Forelimb muscle (tissue), 1 donor: ENCODE measurements around the gene IGSF9. TPM values are rescaled to one million over a fixed set of nuclear protein-coding genes. Genes with fewer than 3 reads are reported as not detected.

Experiments
- DNase-seq: peaks from one replicate; pipeline ENCODE4 v3.0.0-alpha.2; 2013; ENCODE audit warnings: low read depth
- polyA plus RNA-seq: library from polyadenylated mRNA; unstranded; fragments of 120-200 nt; gene quantifications from one replicate; pipeline ENCODE4 v1.2.1, GENCODE V29; 2013; ENCODE audit not compliant: insufficient read length

Gene IGSF9
- polyA plus RNA-seq, 1 donor = 0.28 TPM

GRCh38 chr1:159972443-159973205 lies 27.2 kb upstream of the IGSF9 start:
- DNase-seq = no peak

DNA sequence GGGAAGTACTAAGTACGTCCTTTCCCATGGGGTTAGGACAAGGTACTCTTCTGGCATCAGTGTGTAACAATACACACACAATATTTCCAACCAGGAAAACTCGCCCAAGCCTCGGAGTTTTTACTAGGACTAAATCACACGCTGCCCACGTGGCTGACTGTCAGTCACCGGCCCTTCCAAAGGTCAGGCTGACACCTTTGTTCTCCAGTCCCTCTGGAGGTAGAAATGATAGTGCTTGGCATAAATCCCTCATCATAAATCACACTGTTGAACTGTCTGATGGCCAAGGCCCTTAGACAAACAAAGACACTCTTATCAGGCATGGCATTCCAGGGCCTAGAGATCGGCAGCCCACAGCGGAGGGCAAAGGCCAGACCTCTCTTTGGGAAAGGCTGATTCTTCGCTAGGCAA lies 25.5 kb upstream of the IGSF9 start:
- no peak for DNase-seq

DNA sequence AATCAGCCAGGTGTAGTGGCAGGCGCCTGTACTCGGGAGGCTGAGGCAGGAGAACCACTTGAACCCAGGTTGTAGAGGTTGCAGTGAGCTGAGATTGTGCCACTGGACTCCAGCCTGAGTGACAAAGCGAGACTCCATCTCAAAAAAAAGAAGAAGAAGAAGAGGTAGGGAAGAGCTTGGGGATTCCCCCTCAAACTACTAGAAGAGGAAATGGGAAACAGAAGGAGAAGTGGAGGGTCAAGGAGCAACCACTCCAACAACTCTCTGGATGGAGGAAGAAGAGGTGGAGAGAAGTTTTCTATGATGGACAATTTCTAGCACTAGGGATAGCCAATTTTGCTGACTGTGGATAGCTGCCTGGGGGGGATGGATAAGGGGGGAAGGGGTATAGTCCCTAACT lies 23.5 kb upstream of the IGSF9 start:
- DNase-seq = no peak

DNA sequence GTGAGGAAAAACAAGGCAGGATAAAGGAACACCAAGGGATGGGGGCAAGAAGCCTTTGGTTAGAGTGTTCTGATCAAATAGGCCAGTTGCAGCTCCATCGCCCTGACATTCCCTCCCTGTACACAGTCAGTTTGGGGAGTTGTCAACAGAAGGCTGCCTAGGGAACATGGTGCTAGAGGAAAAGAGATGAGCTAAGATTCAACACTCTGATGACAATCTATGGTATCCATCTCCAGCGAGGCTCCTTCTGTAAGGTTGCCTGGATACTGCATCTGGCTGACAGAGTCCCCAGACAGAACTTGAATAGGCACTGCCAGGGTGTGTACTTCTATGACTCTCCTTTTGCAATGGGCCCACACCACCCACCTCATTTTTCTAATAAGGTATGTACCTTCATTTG lies 19.9 kb upstream of the IGSF9 start:
- no peak for DNase-seq

DNA sequence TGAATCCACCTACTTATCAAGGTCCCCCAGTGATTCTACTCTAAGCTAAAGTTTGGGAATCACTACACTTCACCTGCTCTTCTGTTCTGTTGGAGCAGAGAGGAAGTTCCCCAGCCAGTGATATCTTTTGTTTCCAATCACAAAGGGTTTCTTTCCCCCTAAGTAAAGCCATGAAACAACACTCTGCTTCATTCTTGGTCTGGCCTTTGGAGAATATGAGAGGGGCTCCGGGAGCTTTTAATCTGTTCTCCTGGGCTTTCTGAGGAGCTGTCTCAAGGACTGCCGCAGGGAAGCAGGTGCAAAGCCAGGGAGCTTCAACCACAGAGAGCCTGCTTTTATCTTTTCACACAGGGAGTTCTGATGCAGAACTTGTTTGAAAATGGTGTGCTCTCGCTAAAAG lies 18.7 kb upstream of the IGSF9 start:
- DNase-seq = no peak

DNA sequence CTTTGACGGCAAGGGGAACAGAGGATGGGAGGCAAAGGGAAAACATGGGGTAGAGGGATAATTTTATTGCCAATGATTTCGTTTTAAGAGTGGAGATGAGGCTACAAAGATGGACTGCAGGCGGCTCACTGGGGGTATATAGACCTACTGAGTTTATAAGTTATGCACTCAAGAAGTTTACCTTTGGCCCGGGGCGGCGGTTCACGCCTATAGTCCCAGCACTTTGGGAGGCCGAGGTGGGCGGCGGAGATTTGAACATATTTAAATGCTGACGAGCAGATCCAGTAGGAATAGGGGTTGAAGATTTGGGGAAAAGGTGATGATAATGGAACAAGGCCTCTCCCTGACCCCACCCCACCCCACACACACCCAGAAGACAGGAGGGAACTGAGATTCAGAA lies 16.8 kb upstream of the IGSF9 start:
- DNase-seq = no peak

DNA sequence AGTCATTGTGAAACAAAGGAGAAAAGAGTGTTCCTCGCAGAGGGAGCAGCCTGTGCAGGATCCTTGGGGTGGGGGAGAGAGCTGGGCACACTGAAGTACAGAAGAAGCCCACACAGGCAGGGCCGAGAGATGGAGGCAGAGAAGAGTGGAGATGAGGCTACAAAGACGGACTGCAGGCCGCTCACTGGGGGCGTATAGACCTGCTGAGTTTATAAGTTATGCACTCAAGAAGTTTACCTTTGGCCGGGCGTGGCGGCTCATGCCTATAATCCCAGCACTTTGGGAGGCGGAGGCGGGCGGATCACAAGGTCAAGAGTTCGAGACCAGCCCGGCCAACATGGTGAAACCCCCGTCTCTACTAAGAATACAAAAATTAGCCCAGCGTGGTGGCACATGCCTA lies 16.2 kb upstream of the IGSF9 start:
- no peak for DNase-seq

DNA sequence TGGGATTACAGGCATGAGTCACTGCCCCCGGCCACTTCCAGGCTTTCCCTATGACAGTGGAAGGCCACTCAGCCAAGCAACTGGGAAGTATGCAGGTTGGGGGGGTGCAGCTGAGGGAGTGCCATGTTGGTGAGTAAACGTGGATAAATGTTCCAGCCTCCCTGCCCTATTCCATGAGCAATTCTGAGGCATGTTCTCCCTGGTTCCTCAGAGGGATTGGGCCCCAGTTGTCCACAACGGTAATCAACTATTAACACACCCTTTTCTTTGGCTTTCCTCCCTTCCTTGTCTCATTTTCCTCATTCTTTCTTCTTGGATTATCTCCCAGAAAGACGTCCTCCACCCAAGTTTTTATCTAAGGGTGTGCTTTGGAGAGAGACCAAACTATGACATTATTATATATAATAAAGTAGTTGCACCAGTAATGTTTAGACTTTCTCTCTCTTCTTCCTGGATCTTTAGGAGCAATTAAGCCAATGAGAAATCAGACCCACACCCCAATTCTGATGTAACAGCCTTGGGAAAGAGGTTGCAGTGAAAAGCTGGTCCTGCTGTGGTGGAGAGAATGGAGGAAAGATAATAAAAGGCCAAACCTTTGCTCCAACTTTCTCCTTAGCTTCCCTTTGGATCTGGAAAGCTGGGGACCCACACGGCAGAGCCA lies 15.4 kb upstream of the IGSF9 start:
- peak; percentile 76 for DNase-seq

DNA sequence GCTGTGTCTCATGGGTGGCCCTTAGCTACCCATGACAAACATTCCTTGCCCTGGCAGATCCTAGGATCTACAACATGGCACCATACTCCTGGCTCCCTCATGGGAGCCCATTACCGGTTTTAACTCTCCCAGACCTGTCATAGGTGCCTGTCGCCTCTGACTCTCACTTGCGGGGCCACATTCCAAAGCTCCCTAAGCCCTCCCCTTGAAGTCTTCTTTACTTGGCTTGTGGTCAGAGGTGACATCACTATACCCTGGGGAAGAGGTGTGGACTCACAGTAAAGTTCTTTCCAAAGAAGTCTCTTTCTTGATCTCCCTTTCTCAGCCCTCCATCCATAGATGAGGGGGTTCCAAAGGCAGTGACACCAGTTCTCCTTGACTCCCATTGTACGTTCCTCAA lies 14.0 kb upstream of the IGSF9 start:
- DNase-seq = no peak

DNA sequence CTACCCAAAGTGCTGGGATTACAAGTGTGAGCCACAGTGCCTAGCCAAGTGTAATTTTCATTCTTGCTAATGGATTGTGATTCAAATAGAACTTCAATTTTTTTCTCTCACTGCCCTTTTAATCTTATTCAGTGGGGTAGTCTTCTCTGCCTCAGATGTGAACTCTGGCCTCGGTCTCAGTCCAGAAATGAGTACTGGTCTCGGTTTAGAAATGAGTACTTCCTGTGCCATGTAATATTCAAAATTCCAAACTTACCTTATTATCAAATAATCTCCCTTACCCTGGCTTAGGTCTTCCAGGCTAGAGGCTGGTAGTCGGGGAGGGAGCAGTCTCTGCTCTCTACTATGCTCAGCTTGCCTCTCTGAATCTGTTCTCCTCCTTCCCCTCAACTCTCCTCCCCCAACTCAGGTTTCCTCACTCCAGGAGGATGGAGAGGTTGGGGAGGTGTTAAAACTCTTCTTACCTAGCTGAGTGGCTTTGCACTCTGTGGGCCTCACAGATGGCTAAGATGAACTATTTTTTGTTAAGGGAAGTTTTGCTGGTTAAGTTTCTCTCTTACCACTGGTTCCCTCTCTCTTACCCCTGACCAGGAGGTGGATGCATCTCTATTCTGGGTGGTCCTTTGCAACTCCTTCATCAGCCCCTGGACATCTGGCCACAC lies 13.4 kb upstream of the IGSF9 start:
- no peak for DNase-seq

DNA sequence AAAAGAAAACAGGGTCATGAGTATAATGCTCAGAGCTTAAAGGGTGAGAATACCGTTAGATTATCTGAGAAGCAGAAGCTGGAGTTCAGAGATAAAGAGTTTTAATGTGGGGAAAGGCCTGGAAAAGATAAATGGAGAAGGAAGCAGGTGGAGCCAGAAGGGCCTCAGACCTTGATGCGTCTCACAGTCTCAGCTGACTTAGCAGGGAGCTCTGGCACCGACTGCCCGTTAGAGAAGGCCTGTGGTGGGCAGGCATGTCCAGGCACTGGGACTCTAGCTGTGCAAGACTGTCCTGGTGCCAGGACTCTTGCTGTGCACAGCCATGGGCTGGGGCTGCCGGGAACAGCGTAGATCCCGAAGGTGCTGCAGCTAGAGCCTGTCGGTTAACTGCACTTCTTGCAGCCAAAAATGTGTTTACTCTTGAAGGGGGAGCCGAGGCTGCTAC lies 12.4 kb upstream of the IGSF9 start:
- no peak for DNase-seq

DNA sequence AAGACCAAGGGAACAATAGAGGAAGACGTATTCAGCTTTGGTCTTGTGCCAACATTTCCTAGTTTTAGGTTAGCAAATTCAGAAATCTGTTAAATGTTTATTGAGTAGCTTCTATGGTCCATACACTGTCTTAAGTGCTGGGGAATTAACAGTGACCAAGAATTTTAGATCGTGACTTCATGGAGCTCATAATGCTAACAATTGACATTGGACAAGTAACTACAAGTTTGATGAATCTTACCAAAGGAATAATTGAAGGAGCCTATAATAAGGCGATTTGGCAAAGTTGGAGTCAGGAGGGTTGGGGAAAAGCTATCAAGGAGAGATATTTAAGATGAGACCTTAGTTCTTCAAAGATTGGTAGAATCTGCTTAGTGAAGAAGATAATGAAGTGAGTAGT lies 10.0 kb upstream of the IGSF9 start:
- no peak for DNase-seq

DNA sequence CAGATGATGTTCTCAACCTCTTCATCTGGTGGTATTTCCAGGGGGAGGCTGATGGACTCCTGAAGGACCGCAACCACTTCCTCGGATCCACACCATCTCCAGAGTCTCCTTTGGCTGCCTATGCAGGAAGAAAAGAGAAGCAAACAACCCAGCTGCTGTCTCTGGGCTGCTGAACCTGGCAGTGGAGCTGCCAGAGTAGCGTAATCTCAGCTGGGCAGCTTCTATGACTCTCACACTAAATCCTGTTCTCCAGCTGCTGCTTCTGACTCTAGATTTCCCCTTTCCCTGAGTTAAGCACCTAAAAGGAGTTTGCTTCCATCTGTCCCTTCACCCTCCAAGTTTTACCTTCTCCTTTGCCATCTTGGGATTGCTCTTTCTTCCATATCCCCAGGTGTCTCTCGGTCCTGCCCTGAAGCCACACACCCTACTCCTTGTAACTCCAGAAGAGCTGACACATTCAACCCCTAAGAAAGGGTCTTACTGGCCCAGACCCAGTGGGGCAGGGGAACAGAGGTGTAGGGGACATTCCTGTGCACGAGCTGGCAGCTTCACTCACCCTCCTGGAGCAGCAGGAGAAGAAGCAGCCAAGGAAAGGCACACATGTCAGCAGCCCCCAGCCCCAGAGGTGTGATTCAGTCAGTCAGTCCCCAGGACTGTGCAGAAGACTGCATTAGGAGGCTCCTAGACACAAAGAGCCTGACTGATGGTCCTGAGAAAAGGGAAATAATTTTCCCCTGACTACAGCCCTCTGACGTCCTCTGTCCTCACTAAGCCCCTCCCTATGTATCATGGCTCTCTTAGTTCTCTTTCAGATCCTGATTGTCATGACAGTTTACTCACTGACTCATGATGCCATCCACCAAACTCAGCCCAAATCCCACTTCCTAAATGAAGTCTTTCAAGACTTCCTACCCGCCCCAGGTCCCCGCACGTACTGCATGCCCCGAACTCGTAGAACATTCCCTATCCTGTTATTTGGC lies 8.4 kb upstream of the IGSF9 start, which contains the start of gene SLAMF9:
Gene SLAMF9 (minus strand): TSS at position 702 of the 980 bp plus-strand sequence. CDS start 100 bp downstream, at position 602.
- DNase-seq = no peak

DNA sequence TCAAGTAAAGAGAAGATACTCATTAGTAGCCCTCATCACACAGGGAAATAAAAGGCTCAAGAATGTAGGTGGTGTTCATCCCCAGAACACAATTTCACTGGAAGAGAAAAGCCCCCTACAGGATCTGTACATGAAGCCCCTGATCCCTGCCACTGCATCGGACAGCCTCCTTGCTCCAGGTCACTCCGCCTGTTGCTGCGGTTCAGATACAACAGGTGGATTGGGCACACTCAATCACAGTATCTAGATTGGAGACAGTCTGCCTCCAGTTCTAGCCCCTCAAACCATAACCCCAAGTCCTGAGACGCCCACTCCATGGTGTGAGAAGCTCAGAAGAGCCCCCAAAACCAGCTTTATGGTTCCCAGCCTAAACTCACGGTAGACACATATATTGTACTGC lies 7.5 kb upstream of the IGSF9 start:
- no peak for DNase-seq

- no peak for DNase-seq
Measured at GRCh38 chr1:159951551-159951950, 6.1 kb upstream of the IGSF9 start.

GRCh38 chr1:159951016-159951415 lies 5.6 kb upstream of the IGSF9 start:
- DNase-seq = no peak

DNA sequence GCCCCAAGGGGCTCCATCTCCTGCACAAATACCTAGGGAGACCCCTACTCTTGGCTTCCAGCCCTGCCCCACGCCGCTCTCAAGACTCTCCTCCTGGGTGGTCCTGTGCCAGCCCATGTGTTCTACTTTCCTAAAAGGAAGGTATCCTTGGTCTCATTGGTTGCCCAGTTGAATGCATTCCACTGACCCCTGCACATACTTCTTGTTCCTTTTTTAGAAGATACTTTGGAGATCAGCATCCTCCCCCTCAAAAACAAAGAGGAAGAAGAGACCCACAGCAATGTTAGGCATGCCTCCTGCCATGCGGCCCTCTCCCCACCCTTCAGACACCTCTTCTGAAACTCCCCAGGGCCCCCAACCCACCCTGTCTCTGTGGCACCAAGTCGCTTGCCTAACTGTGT lies 4.6 kb upstream of the IGSF9 start:
- DNase-seq = no peak

DNA sequence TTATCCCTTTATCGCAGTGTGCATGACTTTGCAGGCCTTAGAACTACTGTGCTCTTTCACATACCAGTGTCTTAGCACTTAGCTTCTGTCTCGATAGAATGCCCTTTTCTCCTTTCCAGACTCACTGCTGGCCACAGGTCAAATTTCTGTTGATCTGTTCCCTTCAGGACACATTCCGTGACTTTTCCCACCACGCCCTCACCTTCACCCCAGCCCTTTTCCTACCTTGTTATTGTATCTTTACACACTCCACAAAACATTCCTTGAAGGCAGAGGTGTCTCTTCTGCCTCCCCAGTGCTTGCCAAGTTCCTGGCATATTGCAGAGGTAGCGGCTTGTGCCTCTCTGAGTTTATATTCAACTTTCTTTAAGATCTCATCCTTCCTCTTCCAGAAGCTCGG lies 3.7 kb upstream of the IGSF9 start:
- no peak for DNase-seq

- no peak for DNase-seq
Measured at GRCh38 chr1:159947942-159948341, 2.5 kb upstream of the IGSF9 start.

- DNase-seq = no peak
Measured at GRCh38 chr1:159946242-159947187, 1.1 kb upstream of the IGSF9 start.
